K562 (cell line): ENCODE measurements around the gene SLBP. TPM values are rescaled to one million over a fixed set of nuclear protein-coding genes. Genes with fewer than 3 reads are reported as not detected.
A peak's percentile ranks its signal among the peaks of the same experiment; 100 is the strongest.

ENCODE experiments used
- ATAC-seq: fragments of 200-7000 bp; cut with Tn5 transposase; 3 replicates; pipeline ENCODE4 v1.9.1; 2020; ENCODE audit warnings: moderate library complexity
- BruUV-seq: library from RNA; stranded (reverse); fragments of 400-500 nt; replicated peaks from 2 replicates; lab custom pipeline; 2021; lab: Mats Ljungman, UMichigan
- CTCF ChIA-PET: fragments of 300-600 bp; formaldehyde crosslinking; extraction: SDS; loops from one replicate; lab custom pipeline; 2021; ENCODE audit warnings: low intra/inter-chr PET ratio; lab: Yijun Ruan, JAX
- POLR2A ChIA-PET: fragments of 300-600, 350-650 bp; sonication (Branson Sonifier 250); formaldehyde crosslinking; extraction: SDS; loops from one replicate; lab custom pipeline; 2021; ENCODE audit warnings: antibody characterized with exemption, inconsistent platforms; lab: Yijun Ruan, JAX
- DNase-seq, 4 experiments: peaks; one replicate each; pipeline versions ENCODE4 v3.0.0 to v3.0.0-alpha.2; 2011 to 2018; ENCODE audit warnings: low spot score in 3 of 4, mixed read lengths in 3 of 4; ENCODE audit errors: extremely low read depth in 1 of 4
- FAIRE-seq: peaks from 2 replicates; lab custom pipeline; 2011; peaks lifted over from hg19 to GRCh38; lab: Jason Lieb, UNC
- H2AFZ ChIP-seq: 2 replicates; pipeline ENCODE4 v1.6.0; 2011; ENCODE audit warnings: low read depth, low read length, control low read depth, inconsistent platforms
- H3K27ac ChIP-seq: fragments of 200-600 bp; 3 replicates; pipeline ENCODE4 v1.8.0; 2011; ENCODE audit warnings: low read depth, mild to moderate bottlenecking, control low read depth, inconsistent platforms, low read length, moderate library complexity, mixed read lengths; ENCODE audit errors: extremely low read depth
- H3K27me3 ChIP-seq, 2 experiments: fragments of 300-600 bp in 1 of 2; 2 replicates in 1 of 2; 3 replicates in 1 of 2; pipeline versions ENCODE4 v1.6.0 to v1.8.0; 2011; ENCODE audit warnings: inconsistent platforms in 2 of 2, low read length in 2 of 2, mild to moderate bottlenecking in 1 of 2, mixed read lengths in 1 of 2, moderate library complexity in 1 of 2; ENCODE audit not compliant: control insufficient read depth in 2 of 2, insufficient read depth in 2 of 2
- H3K36me3 ChIP-seq: fragments of 300-600 bp; 3 replicates; pipeline ENCODE4 v1.8.0; 2011; ENCODE audit warnings: mild to moderate bottlenecking, low read length, inconsistent platforms; ENCODE audit not compliant: control insufficient read depth, insufficient read depth
- H3K4me1 ChIP-seq, 2 experiments: fragments of 200-600 bp in 1 of 2; replicated peaks in 1 of 2; 2 replicates in 1 of 2; 3 replicates in 1 of 2; pipeline versions ENCODE4 v1.5.1 to v1.8.0; 2011; ENCODE audit warnings: inconsistent platforms in 2 of 2, low read length in 2 of 2, mild to moderate bottlenecking in 1 of 2, mixed read lengths in 1 of 2, moderate library complexity in 1 of 2; ENCODE audit not compliant: control insufficient read depth in 2 of 2, insufficient read depth in 2 of 2
- H3K4me2 ChIP-seq: 2 replicates; pipeline ENCODE4 v1.6.1; 2011; ENCODE audit warnings: low read length, control low read depth, inconsistent platforms, mixed read lengths; ENCODE audit not compliant: insufficient read depth
- H3K4me3 ChIP-seq: fragments of 200-600 bp; sonication (generic), shearing (Covaris generic); 2 replicates; pipeline ENCODE4 v1.5.1; 2016; ENCODE audit warnings: control low read depth, inconsistent platforms
- H3K79me2 ChIP-seq: fragments of 200-600 bp; 3 replicates; pipeline ENCODE4 v1.8.0; 2011; ENCODE audit warnings: low read length, inconsistent platforms; ENCODE audit not compliant: control insufficient read depth, insufficient read depth
- H3K9ac ChIP-seq, 2 experiments: 2 replicates each; pipeline versions ENCODE4 v1.6.0 to v1.6.1; 2011; ENCODE audit warnings: low read depth in 2 of 2, low read length in 2 of 2, control low read depth in 1 of 2, inconsistent platforms in 1 of 2, mild to moderate bottlenecking in 1 of 2, mixed read lengths in 1 of 2; ENCODE audit not compliant: insufficient read depth in 1 of 2
- H3K9me1 ChIP-seq: one replicate; pipeline ENCODE4 v1.6.0; 2011; ENCODE audit warnings: inconsistent platforms, mild to moderate bottlenecking, low read length, moderate library complexity; ENCODE audit not compliant: control insufficient read depth, insufficient read depth
- H3K9me3 ChIP-seq: replicated peaks from 2 replicates; pipeline ENCODE4 v1.5.1; 2011; ENCODE audit warnings: low read depth, low read length, inconsistent platforms; ENCODE audit not compliant: control insufficient read depth, insufficient read depth
- H4K20me1 ChIP-seq: replicated peaks from 2 replicates; pipeline ENCODE4 v1.6.1; 2011; ENCODE audit warnings: low read length, inconsistent platforms, mixed read lengths; ENCODE audit not compliant: control insufficient read depth, insufficient read depth
- ARHGAP35 ChIP-seq: fragments of 450-650 bp; IDR thresholded peaks from 2 replicates; pipeline ENCODE4 v1.6.1; 2018; ENCODE audit not compliant: partially characterized antibody
- BDP1 ChIP-seq: IDR thresholded peaks from 3 replicates; pipeline ENCODE4 v1.6.1; 2011; ENCODE audit not compliant: insufficient read length, insufficient read depth
- DLX4 ChIP-seq: fragments of 250-450 bp; sonication (Bioruptor Pico); IDR thresholded peaks from 2 replicates; pipeline ENCODE4 v1.6.1; 2021; ENCODE audit warnings: mild to moderate bottlenecking
- HOXB6 ChIP-seq: fragments of 250-450 bp; sonication (Bioruptor Pico); IDR thresholded peaks from 2 replicates; pipeline ENCODE4 v1.5.1; 2022; ENCODE audit warnings: mild to moderate bottlenecking, borderline replicate concordance
- KLF10 ChIP-seq: fragments of 250-450 bp; sonication (Bioruptor Pico); IDR thresholded peaks from 2 replicates; pipeline ENCODE4 v1.6.1; 2021; ENCODE audit warnings: matching md5 sums
- NFE2 ChIP-seq: IDR thresholded peaks from 2 replicates; pipeline ENCODE4 v1.6.1; 2014; ENCODE audit warnings: antibody characterized with exemption, low read depth
- PHB ChIP-seq: fragments of 250-450 bp; sonication (Bioruptor Pico); IDR thresholded peaks from 2 replicates; pipeline ENCODE4 v1.5.0; 2021
- POLR3G ChIP-seq: IDR thresholded peaks from 2 replicates; pipeline ENCODE4 v1.6.1; 2011; ENCODE audit not compliant: insufficient read length, insufficient replicate concordance; ENCODE audit errors: extremely low read depth
- SMAD1 ChIP-seq: fragments of 150-350 bp; IDR thresholded peaks from 2 replicates; pipeline ENCODE4 v1.6.1; 2014; ENCODE audit warnings: low read length, low read depth; ENCODE audit not compliant: partially characterized antibody
- SMAD2 ChIP-seq: fragments of 150-350 bp; IDR thresholded peaks from 2 replicates; pipeline ENCODE4 v1.6.1; 2014; ENCODE audit warnings: low read depth, mild to moderate bottlenecking, low read length
- SRSF1 ChIP-seq: fragments of 200-400 bp; formaldehyde crosslinking; IDR thresholded peaks from 2 replicates; pipeline ENCODE4 v1.6.1; 2017; ENCODE audit warnings: mild to moderate bottlenecking, low read depth, low read length, moderate library complexity
- TCF15 ChIP-seq: fragments of 250-450 bp; sonication (Bioruptor Pico); IDR thresholded peaks from 2 replicates; pipeline ENCODE4 v1.8.0; 2022; ENCODE audit warnings: moderate library complexity, mild to moderate bottlenecking, inconsistent platforms
- TCF7 ChIP-seq: sonication (generic); IDR thresholded peaks from 2 replicates; pipeline ENCODE4 v1.6.1; 2016; ENCODE audit warnings: antibody characterized with exemption, borderline replicate concordance
- ZNF354B ChIP-seq: fragments of 250-450 bp; sonication (Bioruptor Pico); IDR thresholded peaks from 2 replicates; pipeline ENCODE4 v1.4.0; 2020
- ZNF431 ChIP-seq: sonication (generic); formaldehyde crosslinking; IDR thresholded peaks from 2 replicates; pipeline ENCODE4 v1.8.0; 2022; ENCODE audit warnings: mild to moderate bottlenecking, missing genetic modification reagents
- ZNF695 ChIP-seq: fragments of 450-650 bp; formaldehyde crosslinking; IDR thresholded peaks from 2 replicates; pipeline ENCODE4 v1.4.0; 2020; ENCODE audit warnings: mild to moderate bottlenecking, moderate library complexity
- WGBS: fragments of 100-300 bp; shearing (Covaris generic); methylation state at CpG from one replicate; pipeline ENCODE4 v1.1.6; 2016; ENCODE audit warnings: low coverage, mixed read lengths; ENCODE audit not compliant: insufficient coverage; ENCODE audit errors: missing lambda C conversion rate; 5-methylcytosine and 5-hydroxymethylcytosine counted together
- in situ Hi-C: fragments of 300-500 bp; cut with MboI; formaldehyde crosslinking; loops from 4 replicates; pipeline ENCODE4 v1.15.0; 2018; ENCODE audit warnings: inconsistent platforms, mixed read lengths
- intact Hi-C: fragments of 100-400 bp; cut with micrococcal nuclease; formaldehyde crosslinking; loops from 2 replicates; pipeline ENCODE4 v1.14.2; 2022
- polyA plus RNA-seq, 8 experiments: library from polyadenylated mRNA; depleted of rRNA in 4 of 8; stranded (reverse) in 5 of 8; unstranded in 3 of 8; fragments of >200 nt; fragmentation: Nextera tagmentation in 2 of 8; fragmentation: Illumina TruSeq in 1 of 8; extraction: Ambion mirVana in 2 of 8; extraction: Trizol in 1 of 8; gene quantifications; 2 replicates each; pipeline versions ENCODE4 v1.2.1 to v1.2.3, GENCODE V29; 2011 to 2014; ENCODE audit warnings: inconsistent platforms in 1 of 8, missing spikeins in 1 of 8
- total RNA-seq, 7 experiments: library from RNA; depleted of rRNA in 6 of 7; stranded (reverse); fragments of >200 nt in 6 of 7; fragmentation: Illumina TruSeq in 2 of 7; extraction: Trizol in 2 of 7; gene quantifications; 2 replicates each; pipeline versions ENCODE4 v1.2.1 to v1.2.3, GENCODE V29; 2011 to 2021; ENCODE audit warnings: low replicate concordance in 1 of 7

The SLBP gene
- total and polyA plus RNA-seq, 9 of the 15 experiments (the other 6 are each of a cell fraction or from before 2014, with no cell fraction given): 49.4 to 221 (median 162) TPM

- in situ Hi-C loops: no loop called here
- BruUV-seq: no TSS peak
Measured at GRCh38 chr4:1654216-1654955, 57.7 kb downstream of the SLBP start.

GRCh38 chr4:1653776-1654175 is 58.3 kb downstream of the SLBP start:
- FAIRE-seq (no peak), ATAC-seq (no peak), DNase-seq (no peak)
- 11% methylated on average over 10 of the region's 10 CpGs for WGBS
- intact Hi-C loops (no loop called here), in situ Hi-C loops (no loop called here)
- Histone ChIP-seq H3K4me2 (no peak overlapping the region), H3K4me1 (peaks cover 0 to 36% of the 10 kb centered on the region in 2 experiments; a peak in 2 of 5 replicates), H3K36me3 (no peaks in the 10 kb centered on the region), H4K20me1 (peaks cover 6% of the 10 kb centered on the region), H2AFZ (no peak overlapping the region), H3K9me1 (no peaks in the 10 kb centered on the region), H3K9me3 (no peaks in the 10 kb centered on the region), H3K27me3 (peaks cover 0 to 20% of the 10 kb centered on the region in 2 experiments; a peak in 3 of 5 replicates), H3K79me2 (no peaks in the 10 kb centered on the region), H3K4me3 (no peak overlapping the region), H3K27ac (no peak overlapping the region)
- BruUV-seq: no TSS peak
- POLR2A ChIA-PET: interaction anchor here (0.6 to 1.0 kb wide), 2 partner anchors 24 to 69 kb away, joined by 3 to 6 read pairs; no protein-coding TSS in a partner anchor
- CTCF ChIA-PET: no interaction called here
- no peak for TF ChIP-seq SRSF1
- no peak for TF ChIP-seq NFE2
- no peak for TF ChIP-seq BDP1
- no peak for TF ChIP-seq ARHGAP35
- no peak for TF ChIP-seq DLX4 (CRISPR knock-in tag)
- no peak for TF ChIP-seq ZNF354B (CRISPR knock-in tag)
- TF ChIP-seq PHB (CRISPR knock-in tag): no peak
- TF ChIP-seq POLR3G: no peak
- no peak for TF ChIP-seq TCF7
- no peak for TF ChIP-seq SMAD2
- TF ChIP-seq SMAD1: no peak
- no peak for TF ChIP-seq TCF15 (CRISPR knock-in tag)
- TF ChIP-seq, all 486 proteins: peak for 0
- no peak overlapping the region for H3K9ac ChIP-seq

More at GRCh38 chr4:1654216-1654955, 57.7 kb downstream of the SLBP start:
- Histone ChIP-seq H3K9ac (peak overlapping the region in 1 of 2 experiments; percentile 42; a peak in 1 of 4 replicates), H3K4me3 (no peak overlapping the region), H3K36me3 (no peaks in the 10 kb centered on the region), H2AFZ (no peak overlapping the region), H3K27ac (no peak overlapping the region), H3K9me3 (no peaks in the 10 kb centered on the region), H3K27me3 (peaks cover 0 to 19% of the 10 kb centered on the region in 2 experiments; a peak in 3 of 5 replicates), H3K9me1 (no peaks in the 10 kb centered on the region), H3K4me2 (no peak overlapping the region), H4K20me1 (peaks cover 6% of the 10 kb centered on the region), H3K79me2 (no peaks in the 10 kb centered on the region), H3K4me1 (peaks cover 0 to 41% of the 10 kb centered on the region in 2 experiments; a peak in 2 of 5 replicates)
- ATAC-seq: peak; percentile 54; the same call in 2 of the 3 replicates
- no peak for FAIRE-seq
- intact Hi-C loops: no loop called here
- WGBS: 27% methylated on average over 22 of the region's 23 CpGs
- ChIA-PET POLR2A (interaction anchor here (0.6 to 0.8 kb wide), 2 partner anchors 25 to 154 kb away, joined by 3 read pairs; no protein-coding TSS in a partner anchor), CTCF (no interaction called here)
- DNase-seq: no peak
- TF ChIP-seq HOXB6 (CRISPR knock-in tag): no peak
- TF ChIP-seq ZNF695 (CRISPR knock-in tag): no peak
- TF ChIP-seq ZNF431 (CRISPR knock-in tag): no peak
- TF ChIP-seq KLF10 (CRISPR knock-in tag): no peak
